Heart right ventricle (tissue), 16 donors: ENCODE measurements around the gene GRIK3. TPM values are rescaled to one million over a fixed set of nuclear protein-coding genes. Genes with fewer than 3 reads are reported as not detected.
A peak's percentile ranks its signal among the peaks of the same experiment; 100 is the strongest.

Experiments used
- ATAC-seq, 8 donors: fragments of 200-7000 bp; cut with Tn5 transposase; one replicate each; pipeline ENCODE4 v1.9.1; 2020; ENCODE audit warnings: mild to moderate bottlenecking in 8 of 8, moderate library complexity in 8 of 8, moderate number of reproducible peaks in 1 of 8
- DNase-seq, 2 donors: peaks; one replicate each; pipeline ENCODE4 v3.0.0-alpha.2; 2020
- H3K27ac ChIP-seq, 10 donors: fragments of 200-600 bp; sonication (generic) in 2 of 10; one replicate each; pipeline versions ENCODE4 v1.5.0 to v1.8.0; 2020 to 2022; ENCODE audit warnings: mild to moderate bottlenecking in 3 of 10
- H3K27me3 ChIP-seq, 7 donors: fragments of 200-600 bp; one replicate each; pipeline ENCODE4 v1.8.0; 2021 to 2022; ENCODE audit warnings: mild to moderate bottlenecking in 2 of 7
- H3K36me3 ChIP-seq, 9 donors: fragments of 200-600 bp; sonication (generic) in 1 of 9; one replicate each; pipeline versions ENCODE4 v1.5.0 to v1.8.0; 2020 to 2022; ENCODE audit warnings: mild to moderate bottlenecking in 2 of 9
- H3K4me1 ChIP-seq, 9 donors: fragments of 200-600 bp; sonication (generic) in 1 of 9; one replicate each; pipeline versions ENCODE4 v1.5.0 to v1.8.0; 2020 to 2022; ENCODE audit warnings: mild to moderate bottlenecking in 4 of 9
- H3K4me3 ChIP-seq, 10 donors: fragments of 200-600 bp; sonication (generic) in 2 of 10; one replicate each; pipeline versions ENCODE4 v1.5.0 to v1.8.0; 2020 to 2022; ENCODE audit warnings: mild to moderate bottlenecking in 7 of 10, moderate library complexity in 2 of 10
- H3K9me3 ChIP-seq, 11 donors: fragments of 200-600 bp in 10 of 11; sonication (generic) in 2 of 11; one replicate each; pipeline versions ENCODE4 v1.5.0 to v1.8.0; 2013 to 2022; ENCODE audit warnings: mild to moderate bottlenecking in 2 of 11, control low read depth in 1 of 11, moderate library complexity in 1 of 11
- CTCF ChIP-seq, 9 donors: fragments of 200-600 bp; sonication (generic) in 2 of 9; IDR thresholded peaks; one replicate each; pipeline versions ENCODE4 v1.5.0 to v1.8.0; 2021 to 2022; ENCODE audit warnings: antibody characterized with exemption in 9 of 9, mild to moderate bottlenecking in 5 of 9, moderate library complexity in 1 of 9
- WGBS, 2 donors: extraction: QIAGEN DNeasy Blood & Tissue Kit; methylation state at CpG; one replicate each; pipeline ENCODE4 v1.1.7; 2013; ENCODE audit warnings: inconsistent platforms in 1 of 2; 5-methylcytosine and 5-hydroxymethylcytosine counted together
- intact Hi-C, 10 donors: fragments of 100-400 bp; cut with DNase I; formaldehyde crosslinking; loops; one replicate each; pipeline versions ENCODE4 v1.11.1 to v1.14.2; 2022
- polyA plus RNA-seq, 2 donors: library from polyadenylated mRNA; stranded (reverse); fragments of 200-250 nt; gene quantifications; one replicate each; pipeline ENCODE4 v1.2.3, GENCODE V29; 2013
- total RNA-seq, 10 donors: library from RNA; stranded (reverse); fragmentation: NEBNext Ultra II Directional in 3 of 10; extraction: Animal tissue kit (Norgen Biotek cat#: 25700) in 3 of 10; gene quantifications; one replicate each; pipeline versions ENCODE4 v1.2.1 to v1.2.4, GENCODE V29; 2021 to 2023
- donor health status: Arrhythmogenic right ventricular cardiomyopathy.
- donor health status: ischemic (EF 13 %, LVEDD 7.1; RV severe dilation, severe dysfunction).
- donor health status: healthy with polysubstance abuse.
- donor health status: DM: no; HTN: yes; CAD: no.
- donor health status: DM: no; HTN: no; CAD: no.
- donor health status: ischemic (EF 25% LVEDD 6.9; RV normal size, moderate dysfunction).
- donor health status: ischemic (EF 25% LVEDD 5.7; RV mildly dilated, moderate dysfunction).
- donor health status: healthy.
- donor health status: DM: yes; HTN: yes; CAD: no.
- donor health status: Ischemic cardiomyopathy.
- donor health status: ischemic (EF 35%, LVEDD 5.7; RV mildly dilated, moderate dysfunction).
- donor health status: nonischemic (EF 11% LVEDD 7.7; RV severe dilation, severe dysfunction).
- donor health status: DM: yes; HTN: yes; CAD: no.
- donor health status: PGD.
- donor health status: ischemic (EF 29% LVEDD 5.4; RV normal size, mild dysfunction).
- donor health status: nonischemic (EF 23%, LVEDD 6.1; RV moderate dilation, normal function).

Gene GRIK3
- total and polyA plus RNA-seq, 12 donors = 0.10 to 1.1 (median 0.27) TPM

- H3K36me3 ChIP-seq = no peaks in the 10 kb centered on the region
- H3K27me3 ChIP-seq = peaks cover 17 to 98% (median 97%) of the 10 kb centered on the region in 7 donors
- WGBS, 2 donors = 4 to 7% methylated on average over 15 of the region's 15 CpGs
- no peaks in the 10 kb centered on the region for H3K9me3 ChIP-seq
- DNase-seq (no peak), ATAC-seq (no peak)
- no peak for TF ChIP-seq CTCF (IDR thresholded peaks at IDR 0.05)
- no peak overlapping the region for H3K4me3 ChIP-seq
- H3K4me1 ChIP-seq = peaks cover 0 to 22% (median 8%) of the 10 kb centered on the region in 9 donors
- H3K27ac ChIP-seq = no peak overlapping the region
- intact Hi-C loops = loop anchor here in 9 of 10 donors (1.0 to 10.0 kb wide), 7 partner anchors 333 to 520 kb away; no protein-coding TSS in a partner anchor
These were observed 3.4 kb upstream of the GRIK3 start for GRCh38 chr1:37037690-37038089.

GRCh38 chr1:37036667-37037053, 2.3 kb upstream of the GRIK3 start:
- Histone ChIP-seq H3K27me3 (peaks cover 20 to 98% (median 97%) of the 10 kb centered on the region in 7 donors), H3K4me3 (no peak overlapping the region), H3K27ac (no peak overlapping the region), H3K4me1 (peaks cover 0 to 24% (median 9%) of the 10 kb centered on the region in 9 donors), H3K9me3 (no peaks in the 10 kb centered on the region), H3K36me3 (no peaks in the 10 kb centered on the region)
- intact Hi-C loops = loop anchor here in 9 of 10 donors (5.0 to 10.0 kb wide), 5 partner anchors 332 to 519 kb away; no protein-coding TSS in a partner anchor
- DNase-seq (no peak), ATAC-seq (no peak)
- 6 to 8% methylated on average over 13 of the region's 13 CpGs for WGBS, 2 donors
- no peak for TF ChIP-seq CTCF (IDR thresholded peaks at IDR 0.05)

GRCh38 chr1:37035796-37036666, 1.7 kb upstream of the GRIK3 start:
- ATAC-seq = no peak

More at GRCh38 chr1:37035796-37036666, 1.7 kb upstream of the GRIK3 start:
- Histone ChIP-seq H3K27ac (no peak overlapping the region), H3K9me3 (no peaks in the 10 kb centered on the region), H3K4me1 (peaks cover 0 to 24% (median 9%) of the 10 kb centered on the region in 9 donors), H3K27me3 (peaks cover 20 to 99% (median 97%) of the 10 kb centered on the region in 7 donors), H3K36me3 (no peaks in the 10 kb centered on the region), H3K4me3 (no peak overlapping the region)
- peak in 1 of 9 donors; percentile 6 for TF ChIP-seq CTCF (IDR thresholded peaks at IDR 0.05)
- 1 to 5% methylated on average over 20 of the region's 20 CpGs for WGBS, 2 donors
- DNase-seq = no peak
- intact Hi-C loops = loop anchor here in 9 of 10 donors (5.0 to 10.0 kb wide), 5 partner anchors 331 to 519 kb away; no protein-coding TSS in a partner anchor
